HL-60/S4 treated with retinoic acid at 250 ng/mL for 4 days and 3 days (cell line): Measurements from ENCODE around the gene TGFB1.
"Not testable (repeated sequence)": the region's sequence is repeated elsewhere in the genome, so short reads cannot be mapped to it uniquely, and the experiment has no call there.

Source experiments
- in situ Hi-C: fragments of 300-500 bp; cut with MboI; formaldehyde crosslinking; loops from 2 replicates; pipeline ENCODE4 v1.7.0; 2022; ENCODE audit warnings: low sequenced_read_pairs

The TGFB1 gene

DNA sequence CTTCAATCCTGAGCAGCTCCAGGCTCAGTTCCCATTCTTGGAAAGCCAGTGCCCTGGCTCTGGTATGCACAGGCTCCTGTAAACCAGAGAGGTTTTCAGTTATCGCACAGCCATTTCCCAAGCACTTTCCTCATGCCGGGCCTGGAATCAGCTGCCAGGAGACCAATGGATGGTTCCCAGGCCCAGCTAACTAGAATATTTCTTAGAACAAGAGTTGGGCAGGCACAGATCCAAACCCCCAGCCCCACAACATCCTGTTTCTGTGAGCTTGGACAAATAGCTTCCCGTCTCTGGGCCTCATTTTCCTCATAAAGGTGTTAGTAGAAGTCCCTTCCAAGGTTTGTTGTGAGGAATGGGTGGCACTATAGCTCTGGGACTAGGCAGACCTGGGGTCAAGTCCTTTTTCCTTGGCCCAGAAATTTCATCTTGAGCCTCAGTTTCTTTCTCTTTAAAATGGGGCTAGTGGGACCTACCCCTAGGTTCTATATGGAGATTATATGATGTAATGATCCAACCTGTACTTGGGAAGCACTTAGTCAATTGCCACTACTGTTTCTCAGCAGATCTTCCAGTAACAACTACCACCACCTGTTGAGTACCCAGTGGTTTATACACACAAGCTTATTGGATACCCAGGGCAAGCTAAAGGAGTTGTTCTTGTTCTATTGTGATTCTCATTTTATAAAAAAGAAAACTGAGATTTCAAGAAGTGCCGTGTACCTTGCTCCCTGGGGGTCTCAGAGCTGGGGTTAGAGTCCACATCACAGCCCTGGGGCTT is 48.8 kb downstream of the TGFB1 start:
- in situ Hi-C loops, result no loop called here

DNA sequence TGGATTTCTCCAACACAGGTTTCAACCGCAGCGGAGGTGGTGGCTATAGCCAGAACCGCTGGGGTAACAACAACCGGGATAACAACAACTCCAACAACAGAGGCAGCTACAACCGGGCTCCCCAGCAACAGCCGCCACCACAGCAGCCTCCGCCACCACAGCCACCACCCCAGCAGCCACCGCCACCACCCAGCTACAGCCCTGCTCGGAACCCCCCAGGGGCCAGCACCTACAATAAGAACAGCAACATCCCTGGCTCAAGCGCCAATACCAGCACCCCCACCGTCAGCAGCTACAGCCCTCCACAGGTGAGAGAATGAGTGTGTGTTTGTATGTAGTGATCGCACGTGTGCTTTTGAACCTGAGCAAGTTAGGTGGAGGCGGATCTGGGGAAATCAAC is 49.8 kb downstream of the TGFB1 start:
- in situ Hi-C loops, result no loop called here

DNA sequence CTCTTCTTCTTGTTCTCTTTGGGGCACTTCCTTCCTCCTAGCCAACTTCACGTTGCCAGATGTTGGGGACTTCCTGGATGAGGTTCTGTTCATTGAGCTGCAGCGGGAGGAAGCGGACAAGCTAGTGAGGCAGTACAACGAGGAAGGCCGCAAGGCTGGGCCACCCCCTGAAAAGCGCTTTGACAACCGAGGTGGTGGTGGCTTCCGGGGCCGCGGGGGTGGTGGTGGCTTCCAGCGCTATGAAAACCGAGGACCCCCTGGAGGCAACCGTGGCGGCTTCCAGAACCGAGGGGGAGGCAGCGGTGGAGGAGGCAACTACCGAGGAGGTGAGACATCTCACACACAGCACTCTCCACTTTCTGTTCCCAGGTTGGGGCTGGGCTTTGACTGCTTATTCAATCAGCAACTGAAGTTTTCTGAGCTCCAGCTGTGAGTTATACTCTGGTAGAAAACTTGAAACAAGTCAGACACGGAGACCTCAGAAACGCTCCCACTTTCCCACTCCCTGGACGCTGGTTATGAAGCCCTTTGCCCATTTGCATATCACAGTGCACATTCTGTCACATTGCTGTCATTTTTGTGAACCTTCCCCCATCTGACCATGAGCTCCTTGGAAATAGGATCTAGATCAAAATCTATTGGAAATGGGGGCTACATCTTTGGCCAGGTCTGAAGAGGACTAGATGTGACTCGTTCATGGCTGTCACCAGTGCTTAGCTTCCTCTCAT is 50.9 kb downstream of the TGFB1 start:
- in situ Hi-C loops, result no loop called here

DNA sequence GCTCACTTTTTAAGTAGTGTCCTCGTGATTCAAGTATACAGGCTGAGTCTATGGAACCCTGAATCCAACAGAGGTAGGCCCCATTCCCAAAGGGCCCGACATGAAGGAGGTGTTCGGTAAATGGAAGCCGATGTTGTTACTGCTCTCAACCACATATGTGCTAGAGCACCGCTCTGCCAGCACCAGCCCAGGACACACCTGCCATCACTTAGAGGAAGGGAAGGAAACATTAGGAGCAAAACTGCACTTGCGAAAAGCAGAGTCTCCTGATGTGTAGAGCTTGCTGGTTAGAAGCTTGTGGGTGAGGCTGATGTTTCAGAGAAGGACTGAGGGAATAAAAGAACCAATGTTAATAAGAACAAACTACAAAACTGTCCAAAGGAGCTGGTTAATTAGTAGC is 53.2 kb downstream of the TGFB1 start:
- in situ Hi-C loops, result no loop called here

DNA sequence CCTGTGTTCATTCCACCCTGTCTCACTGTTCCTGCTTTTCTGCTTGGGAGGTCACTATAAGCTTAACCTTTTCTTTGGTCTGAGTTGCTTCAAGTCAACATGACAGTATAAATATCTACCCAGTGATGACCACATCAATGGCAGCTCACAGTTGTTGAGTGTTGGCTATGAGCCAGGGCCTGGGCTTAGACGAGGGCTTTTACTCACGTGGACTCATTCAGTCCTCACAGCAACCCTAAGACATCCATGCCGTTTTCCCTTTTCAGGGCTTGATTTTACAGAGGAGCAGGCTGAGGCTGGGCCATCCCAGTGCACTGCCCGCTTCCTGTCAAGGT is 54.0 kb downstream of the TGFB1 start:
- in situ Hi-C loops, result no loop called here

DNA sequence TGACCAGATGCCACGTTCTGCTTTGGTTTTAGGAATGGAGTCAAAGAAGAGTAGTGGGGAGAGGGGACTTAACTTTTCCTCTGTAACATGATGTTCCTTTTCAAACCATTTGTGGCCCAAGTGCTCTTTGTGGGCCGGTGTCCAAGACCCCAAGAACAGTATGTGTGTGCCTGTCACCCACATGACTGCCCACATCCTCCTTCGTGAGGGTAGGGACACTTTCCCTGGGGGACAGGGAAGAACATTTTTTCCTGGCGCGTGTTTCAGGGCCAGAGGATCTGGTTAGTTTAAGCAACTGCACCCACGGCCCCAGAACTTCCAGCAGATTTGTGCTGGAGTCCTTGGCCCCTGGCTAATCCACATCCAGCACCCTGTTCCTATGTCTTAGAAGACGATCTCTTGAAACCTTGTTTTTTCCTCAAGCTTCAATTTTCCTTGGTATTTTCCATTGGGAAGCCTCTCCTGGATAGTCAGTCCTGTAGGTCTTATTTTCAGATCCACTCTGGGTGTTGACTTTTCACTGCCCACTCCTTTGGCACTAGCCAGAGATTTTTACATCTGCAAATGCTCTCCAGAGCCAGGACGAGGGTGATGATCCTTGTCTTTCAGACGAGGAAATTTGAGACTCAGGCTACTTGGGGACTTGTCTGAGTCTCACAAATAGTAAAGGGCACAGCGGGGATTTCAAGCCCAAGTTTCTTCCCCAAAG is 54.5 kb downstream of the TGFB1 start:
- in situ Hi-C loops, result no loop called here

DNA sequence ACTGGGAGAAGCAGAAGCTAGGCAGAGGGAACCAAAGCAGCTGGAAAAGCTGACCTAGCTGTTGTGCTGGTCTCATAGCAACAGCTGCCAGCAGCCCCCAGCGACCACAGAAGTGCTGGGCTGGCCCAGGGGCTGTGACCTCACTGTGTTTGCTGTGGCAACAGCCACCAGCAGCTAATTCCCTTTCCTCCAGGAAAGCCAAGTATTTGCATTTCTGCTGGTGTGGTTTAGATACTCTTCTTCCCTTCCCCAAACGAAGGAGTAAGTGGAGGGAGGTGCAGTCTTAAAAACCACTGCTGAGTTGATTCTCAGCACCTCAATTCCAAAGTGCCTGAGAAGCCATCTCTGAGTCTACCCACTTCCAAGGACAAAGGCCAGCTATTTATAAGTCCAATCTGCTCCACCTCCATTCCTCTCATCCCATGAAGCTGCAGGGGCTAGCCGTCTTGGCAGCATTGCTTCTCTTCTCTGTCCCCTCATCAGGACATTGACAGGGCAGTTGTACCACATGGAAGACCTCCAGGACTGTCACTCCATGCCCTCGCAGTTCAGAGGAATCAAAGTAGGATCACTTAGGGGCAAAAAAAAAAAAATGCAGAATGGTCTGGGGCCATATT is 55.3 kb downstream of the TGFB1 start:
- in situ Hi-C loops, result no loop called here

DNA sequence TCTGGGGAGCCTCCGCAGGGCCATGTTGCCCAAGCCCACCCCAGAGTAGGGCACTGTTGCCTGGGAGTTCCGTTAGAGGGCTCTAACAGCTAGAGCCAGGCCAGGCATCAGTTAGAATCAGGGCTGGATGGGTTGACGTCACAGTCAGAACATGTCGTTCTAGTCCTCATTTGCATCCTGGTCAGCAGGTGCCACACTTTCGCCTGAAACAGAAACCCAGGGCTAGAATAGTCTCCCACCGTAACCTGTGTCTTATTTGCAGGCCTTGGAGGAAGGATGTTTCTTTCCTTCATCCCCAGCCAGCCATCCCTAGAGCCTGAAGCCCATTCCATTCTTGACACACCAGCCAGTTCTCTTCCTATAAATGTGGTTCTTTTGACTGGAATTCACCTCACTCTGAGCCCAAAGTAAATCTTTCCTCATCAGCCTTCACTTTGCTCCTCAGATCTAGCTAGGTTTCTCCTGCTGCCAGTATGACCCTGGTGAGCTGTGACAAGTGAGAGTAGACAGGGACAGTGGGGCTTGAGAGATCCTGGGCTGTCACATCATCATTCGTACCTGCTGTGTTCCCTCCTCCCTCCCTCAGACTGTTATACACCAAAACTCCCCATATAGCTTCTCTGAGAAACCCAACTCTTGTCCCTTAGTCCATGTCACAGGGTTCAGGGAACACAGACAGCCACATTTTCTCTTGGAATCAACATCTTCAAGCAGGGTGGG is 55.9 kb downstream of the TGFB1 start:
- in situ Hi-C loops, result no loop called here

DNA sequence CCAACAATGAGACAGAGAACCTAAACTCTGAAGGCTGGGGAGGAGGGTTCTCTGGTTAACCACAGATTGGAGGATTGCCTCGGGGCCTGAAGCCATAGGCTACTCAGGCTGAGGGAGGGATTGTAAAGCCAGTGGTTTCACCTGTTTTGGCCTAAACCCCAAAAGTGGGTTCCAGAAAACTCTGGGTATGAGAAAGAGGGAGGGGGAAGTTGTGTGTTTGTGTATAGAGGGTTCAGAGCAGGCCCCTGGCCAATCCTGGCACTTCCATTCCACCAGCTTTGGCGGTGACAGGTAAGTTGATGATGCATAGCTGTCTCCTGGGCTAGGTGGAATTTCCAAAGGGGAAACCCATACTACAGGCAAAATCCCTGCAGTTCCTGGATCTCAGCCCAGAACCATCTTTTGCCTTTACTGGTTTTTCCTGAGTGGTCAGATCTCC is 57.3 kb downstream of the TGFB1 start:
- in situ Hi-C loops, result no loop called here

DNA sequence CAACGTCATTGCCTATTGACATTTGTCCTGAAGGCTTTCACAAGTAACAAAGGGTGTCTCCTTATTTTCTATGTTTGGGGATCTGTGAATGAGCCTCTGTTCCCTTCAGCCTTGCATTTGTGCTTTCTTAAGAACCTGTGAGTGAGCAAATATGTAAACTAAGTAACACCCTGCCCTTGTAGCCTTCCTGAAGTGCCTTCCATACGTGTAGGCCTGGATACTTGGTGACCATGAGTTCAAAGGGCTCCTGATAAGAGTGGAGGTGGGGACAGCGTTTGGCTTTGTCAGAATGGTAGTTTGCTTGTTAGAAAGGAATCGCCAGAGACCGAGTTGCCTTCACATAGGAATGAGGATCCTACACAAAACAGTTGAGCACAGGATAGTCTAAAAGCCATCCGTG is 58.2 kb downstream of the TGFB1 start:
- in situ Hi-C loops, result no loop called here

DNA sequence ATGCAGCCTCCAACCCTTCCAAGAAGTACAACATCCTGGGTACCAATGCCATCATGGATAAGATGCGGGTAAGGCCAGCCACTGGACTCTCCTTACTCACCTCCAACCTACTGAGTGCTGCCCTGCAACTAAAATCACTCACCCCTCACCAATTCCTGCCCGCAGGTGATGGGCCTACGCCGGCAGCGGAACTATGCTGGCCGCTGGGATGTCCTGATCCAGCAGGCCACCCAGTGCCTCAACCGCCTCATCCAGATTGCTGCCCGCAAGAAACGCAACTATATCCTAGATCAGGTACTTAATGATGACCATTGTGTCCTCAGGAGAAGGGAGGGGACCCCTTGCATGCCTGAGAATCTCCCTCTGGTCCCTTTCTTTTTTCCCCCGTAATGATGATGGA is 59.3 kb downstream of the TGFB1 start:
- in situ Hi-C loops, result no loop called here

DNA sequence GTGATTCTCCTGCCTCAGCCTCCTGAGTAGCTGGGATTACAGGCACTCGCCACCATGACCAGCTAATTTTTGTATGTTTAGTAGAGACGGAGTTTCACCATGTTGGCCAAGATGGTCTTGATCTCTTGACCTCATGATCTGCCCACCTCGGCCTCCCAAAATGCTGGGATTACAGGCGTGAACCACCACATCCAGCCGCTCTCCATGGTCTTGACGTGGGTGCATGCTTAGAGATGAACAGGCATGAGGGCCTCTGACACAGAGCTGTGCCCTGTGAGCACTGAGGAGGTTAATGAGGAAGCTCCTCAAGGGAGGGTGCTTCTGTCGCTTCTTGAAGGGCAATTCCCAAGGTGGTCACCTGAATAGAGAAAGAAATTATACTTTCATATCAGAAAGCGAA is 63.9 kb downstream of the TGFB1 start:
- in situ Hi-C loops, result not testable (repeated sequence)

DNA sequence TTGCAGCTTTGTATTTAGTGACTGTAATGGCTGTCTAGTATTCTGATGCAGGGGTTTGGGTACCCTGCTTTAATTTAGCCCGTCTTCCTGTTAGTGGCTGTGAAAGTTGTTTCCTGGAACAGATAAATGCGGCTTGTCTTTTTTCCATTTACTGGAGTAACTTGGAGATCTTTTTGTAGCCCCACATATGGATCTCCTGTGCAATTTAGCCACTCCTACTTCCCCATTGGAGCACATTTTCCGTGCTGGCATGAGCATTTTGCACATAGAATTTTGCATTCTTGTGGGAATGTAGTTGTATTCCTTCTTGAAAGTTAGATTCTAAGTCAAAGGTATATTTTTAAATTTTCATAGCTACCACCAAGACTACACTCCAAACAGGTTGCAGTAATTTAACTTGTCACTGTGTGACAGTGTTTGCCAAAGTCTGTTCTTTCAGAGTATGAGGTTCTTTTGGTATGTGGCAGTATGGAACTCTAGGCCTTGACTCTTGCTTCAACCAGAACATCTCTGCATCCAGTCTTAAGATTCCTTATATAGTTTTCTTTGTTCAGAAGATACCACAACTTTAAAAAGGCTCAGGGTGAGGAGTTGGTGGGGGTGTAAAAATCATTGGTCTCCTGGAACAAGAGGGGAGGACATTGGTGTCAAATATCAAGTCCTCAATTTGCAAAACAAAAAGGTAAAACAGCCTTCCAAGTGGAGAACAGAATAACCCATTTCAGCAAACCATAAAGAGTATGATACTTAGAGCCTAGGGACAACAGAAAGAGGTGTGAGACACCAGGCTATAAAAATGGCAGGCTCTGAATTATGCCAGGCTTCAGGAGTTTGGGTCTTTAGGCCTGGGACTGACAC is 64.8 kb downstream of the TGFB1 start:
- in situ Hi-C loops, result no loop called here
